Measurements from ENCODE around the gene GSE1. TPM values are rescaled to one million over a fixed set of nuclear protein-coding genes. Genes with fewer than 3 reads are reported as not detected.

The GSE1 gene
- total RNA-seq, 1 experiment from 2014 or later: 38.4 TPM

- Histone ChIP-seq H2AFZ (ENCODE audit: low read length) (no peak overlapping the region), H3K36me3 (ENCODE audit: low read depth, low read length) (peaks cover 9% of the 10 kb centered on the region; the same call in 1 of the 2 replicates), H3F3A (ENCODE audit: low read length, unreplicated experiment) (no peaks in the 10 kb centered on the region), H3K27ac (ENCODE audit: low read length) (no peak overlapping the region), H4K20me1 (ENCODE audit: low read length) (no peaks in the 10 kb centered on the region; the same call in 1 of the 2 replicates), H3K4me2 (ENCODE audit: low read length) (no peak overlapping the region), H3K9me3 (ENCODE audit: low read length) (no peaks in the 10 kb centered on the region), H3K27me3 (ENCODE audit: low read length) (no peaks in the 10 kb centered on the region), H3K9ac (ENCODE audit: low read length) (no peak overlapping the region), H3K9me2 (replicated peaks; ENCODE audit: low read length) (no peaks in the 10 kb centered on the region), H3K4me1 (ENCODE audit: insufficient read depth, low read length) (no peaks in the 10 kb centered on the region), H3K79me2 (ENCODE audit: low read length) (peaks cover 88% of the 10 kb centered on the region), H3K4me3 (ENCODE audit: low read length) (no peak overlapping the region)
- DNase-seq (no peak), ATAC-seq (no peak)
- TF ChIP-seq CTCF (conservative IDR thresholded peaks at IDR 0.05; ENCODE audit: low read depth, low read length) (no peak), EZH2 (IDR thresholded peaks at IDR 0.05; ENCODE audit: low read length, unreplicated experiment) (no peak), EZH2phosphoT487 (IDR thresholded peaks at IDR 0.05; ENCODE audit: borderline replicate concordance, low read length) (no peak)
- POLR2A ChIA-PET (ENCODE audit: unreplicated experiment): no interaction called here
- no TSS peak for BruUV-seq (replicated peaks)
- intact Hi-C loops (cut with micrococcal nuclease): no loop called here
- CTCF ChIA-PET: no interaction called here
These were observed 16.2 kb downstream of the GSE1 start for GRCh38 chr16:85629326-85629725.

GRCh38 chr16:85629853-85630252 is 16.7 kb downstream of the GSE1 start:
- Histone ChIP-seq H3K36me3 (ENCODE audit: low read depth, low read length) (peaks cover 9% of the 10 kb centered on the region; the same call in 1 of the 2 replicates), H3K9me2 (replicated peaks; ENCODE audit: low read length) (no peaks in the 10 kb centered on the region), H3K27me3 (ENCODE audit: low read length) (no peaks in the 10 kb centered on the region), H2AFZ (ENCODE audit: low read length) (no peak overlapping the region), H3K4me2 (ENCODE audit: low read length) (no peak overlapping the region), H3K79me2 (ENCODE audit: low read length) (peaks cover 86% of the 10 kb centered on the region), H3K9me3 (ENCODE audit: low read length) (no peaks in the 10 kb centered on the region), H3K4me3 (ENCODE audit: low read length) (no peak overlapping the region), H4K20me1 (ENCODE audit: low read length) (no peaks in the 10 kb centered on the region; the same call in 1 of the 2 replicates), H3K27ac (ENCODE audit: low read length) (no peak overlapping the region), H3K9ac (ENCODE audit: low read length) (no peak overlapping the region), H3F3A (ENCODE audit: low read length, unreplicated experiment) (no peaks in the 10 kb centered on the region), H3K4me1 (ENCODE audit: insufficient read depth, low read length) (no peaks in the 10 kb centered on the region)
- no TSS peak for BruUV-seq (replicated peaks)
- no peak for TF ChIP-seq CTCF (conservative IDR thresholded peaks at IDR 0.05; ENCODE audit: low read depth, low read length)
- no peak for TF ChIP-seq EZH2phosphoT487 (IDR thresholded peaks at IDR 0.05; ENCODE audit: borderline replicate concordance, low read length)
- TF ChIP-seq EZH2 (IDR thresholded peaks at IDR 0.05; ENCODE audit: low read length, unreplicated experiment): no peak
- POLR2A ChIA-PET (ENCODE audit: unreplicated experiment): no interaction called here
- DNase-seq (no peak), ATAC-seq (no peak)
- CTCF ChIA-PET: no interaction called here
- intact Hi-C loops (cut with micrococcal nuclease): no loop called here

DNA sequence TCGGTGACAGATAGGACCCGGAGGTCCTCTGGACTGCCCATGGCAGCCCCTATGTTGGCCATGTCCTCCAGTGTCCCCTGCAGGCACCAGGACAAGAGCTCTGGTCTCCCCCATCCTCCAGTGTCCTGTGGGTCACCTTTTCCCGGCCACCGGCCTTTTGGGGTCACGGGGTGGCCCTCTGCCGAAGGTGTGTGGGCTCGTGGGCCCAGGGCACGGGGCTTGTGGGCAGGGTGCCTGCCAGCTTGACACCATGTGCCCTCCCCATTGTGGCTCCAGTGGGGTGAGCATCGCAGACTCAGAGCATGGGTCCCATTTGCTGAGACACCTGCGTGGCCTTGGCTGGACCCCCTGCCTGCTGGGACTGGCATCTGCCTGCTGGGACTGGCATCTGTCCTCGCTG is 18.1 kb downstream of the GSE1 start:
- no peak for TF ChIP-seq EZH2phosphoT487 (IDR thresholded peaks at IDR 0.05; ENCODE audit: borderline replicate concordance, low read length)
- TF ChIP-seq CTCF (conservative IDR thresholded peaks at IDR 0.05; ENCODE audit: low read depth, low read length): no peak
- TF ChIP-seq EZH2 (IDR thresholded peaks at IDR 0.05; ENCODE audit: low read length, unreplicated experiment): no peak
- Histone ChIP-seq H2AFZ (ENCODE audit: low read length) (no peak overlapping the region), H3K27ac (ENCODE audit: low read length) (no peak overlapping the region), H4K20me1 (ENCODE audit: low read length) (no peaks in the 10 kb centered on the region; the same call in 1 of the 2 replicates), H3K9me3 (ENCODE audit: low read length) (no peaks in the 10 kb centered on the region), H3K27me3 (ENCODE audit: low read length) (no peaks in the 10 kb centered on the region), H3K9me2 (replicated peaks; ENCODE audit: low read length) (no peaks in the 10 kb centered on the region), H3K4me2 (ENCODE audit: low read length) (no peak overlapping the region), H3K9ac (ENCODE audit: low read length) (no peak overlapping the region), H3K4me3 (ENCODE audit: low read length) (no peak overlapping the region), H3K4me1 (ENCODE audit: insufficient read depth, low read length) (no peaks in the 10 kb centered on the region), H3K79me2 (ENCODE audit: low read length) (peaks cover 86% of the 10 kb centered on the region), H3F3A (ENCODE audit: low read length, unreplicated experiment) (no peaks in the 10 kb centered on the region), H3K36me3 (ENCODE audit: low read depth, low read length) (peaks cover 9% of the 10 kb centered on the region; the same call in 1 of the 2 replicates)
- BruUV-seq (replicated peaks): no TSS peak
- DNase-seq (no peak), ATAC-seq (no peak)
- ChIA-PET CTCF (no interaction called here), POLR2A (ENCODE audit: unreplicated experiment) (no interaction called here)
- intact Hi-C loops (cut with micrococcal nuclease): no loop called here

Measured in PC-3 (cell line).